Activated naive CD8-positive, alpha-beta T cell treated with anti-CD3 and anti-CD28 coated beads, Interleukin-2, amount 10 ng/mL, durations not matched to agents 7 days and 5 days (primary cell): ENCODE results near the gene ATAT1. TPM values are rescaled to one million over a fixed set of nuclear protein-coding genes. Genes with fewer than 3 reads are reported as not detected.
"Not testable (repeated sequence)": the region's sequence is repeated elsewhere in the genome, so short reads cannot be mapped to it uniquely, and the experiment has no call there.

Source experiments
- ATAC-seq: fragments of 150-1000 bp; cut with Tn5 transposase; one replicate; pipeline ENCODE4 v1.10.0; 2021; ENCODE audit warnings: low read depth, moderate library complexity
- POLR2A ChIA-PET: fragments of 350-600 bp; sonication (Branson Sonifier 250); formaldehyde crosslinking; loops from one replicate; lab custom pipeline; 2021; ENCODE audit warnings: antibody characterized with exemption; lab: Charles Lee
- DNase-seq: peaks from one replicate; pipeline ENCODE4 v3.0.0; 2021
- H3K27ac Mint-ChIP-seq: one replicate; pipeline ENCODE4 v1.8.0; 2022; ENCODE audit warnings: mild to moderate bottlenecking, mixed read lengths
- H3K27me3 Mint-ChIP-seq: one replicate; pipeline ENCODE4 v1.8.0; 2022; ENCODE audit warnings: mild to moderate bottlenecking, moderate library complexity, mixed read lengths
- H3K36me3 Mint-ChIP-seq: one replicate; pipeline ENCODE4 v1.8.0; 2021; ENCODE audit warnings: mild to moderate bottlenecking, mixed read lengths
- H3K4me1 Mint-ChIP-seq: one replicate; pipeline ENCODE4 v1.8.0; 2021; ENCODE audit warnings: mixed read lengths
- H3K4me3 Mint-ChIP-seq: one replicate; pipeline ENCODE4 v1.8.0; 2022; ENCODE audit warnings: mild to moderate bottlenecking, moderate library complexity, mixed read lengths
- H3K9me3 Mint-ChIP-seq: one replicate; pipeline ENCODE4 v1.8.0; 2021; ENCODE audit warnings: mixed read lengths
- total RNA-seq, 2 experiments: library from RNA; stranded (reverse); gene quantifications; one replicate each; pipeline ENCODE4 v1.2.3, GENCODE V29; 2021

ATAT1 gene
- total RNA-seq, 2 experiments from 2014 or later = 11.2 to 13.5 TPM

- peaks cover 43% of the 10 kb centered on the region for H3K4me1 Mint-ChIP-seq
- DNase-seq (no peak), ATAC-seq (no peak)
- no peak overlapping the region for H3K4me3 Mint-ChIP-seq
- H3K27ac Mint-ChIP-seq = peak overlapping the region; percentile 8
- POLR2A ChIA-PET = interaction anchor here (0.6 to 2.2 kb wide), 2 partner anchors 27 to 29 kb away, joined by 3 to 7 read pairs; partner anchors contain the start of gene MRPS18B
- peaks cover 16% of the 10 kb centered on the region for H3K36me3 Mint-ChIP-seq
- H3K9me3 Mint-ChIP-seq = no peaks in the 10 kb centered on the region
- H3K27me3 Mint-ChIP-seq = no peaks in the 10 kb centered on the region
Observed at GRCh38 chr6:30644769-30645168, 18.1 kb downstream of the ATAT1 start.

- Mint-ChIP-seq H3K9me3 (no peaks in the 10 kb centered on the region), H3K27ac (peak overlapping the region; percentile 91), H3K4me3 (peak overlapping the region; percentile 86), H3K4me1 (peaks cover 40% of the 10 kb centered on the region), H3K27me3 (no peaks in the 10 kb centered on the region), H3K36me3 (peaks cover 17% of the 10 kb centered on the region)
- POLR2A ChIA-PET = interaction anchor here (0.7 to 2.2 kb wide), 2 partner anchors 28 to 32 kb away, joined by 5 to 7 read pairs; partner anchors contain the start of gene MRPS18B
- no peak for DNase-seq
- no peak for ATAC-seq
Observed at GRCh38 chr6:30645989-30646388, 19.3 kb downstream of the ATAT1 start.

DNA sequence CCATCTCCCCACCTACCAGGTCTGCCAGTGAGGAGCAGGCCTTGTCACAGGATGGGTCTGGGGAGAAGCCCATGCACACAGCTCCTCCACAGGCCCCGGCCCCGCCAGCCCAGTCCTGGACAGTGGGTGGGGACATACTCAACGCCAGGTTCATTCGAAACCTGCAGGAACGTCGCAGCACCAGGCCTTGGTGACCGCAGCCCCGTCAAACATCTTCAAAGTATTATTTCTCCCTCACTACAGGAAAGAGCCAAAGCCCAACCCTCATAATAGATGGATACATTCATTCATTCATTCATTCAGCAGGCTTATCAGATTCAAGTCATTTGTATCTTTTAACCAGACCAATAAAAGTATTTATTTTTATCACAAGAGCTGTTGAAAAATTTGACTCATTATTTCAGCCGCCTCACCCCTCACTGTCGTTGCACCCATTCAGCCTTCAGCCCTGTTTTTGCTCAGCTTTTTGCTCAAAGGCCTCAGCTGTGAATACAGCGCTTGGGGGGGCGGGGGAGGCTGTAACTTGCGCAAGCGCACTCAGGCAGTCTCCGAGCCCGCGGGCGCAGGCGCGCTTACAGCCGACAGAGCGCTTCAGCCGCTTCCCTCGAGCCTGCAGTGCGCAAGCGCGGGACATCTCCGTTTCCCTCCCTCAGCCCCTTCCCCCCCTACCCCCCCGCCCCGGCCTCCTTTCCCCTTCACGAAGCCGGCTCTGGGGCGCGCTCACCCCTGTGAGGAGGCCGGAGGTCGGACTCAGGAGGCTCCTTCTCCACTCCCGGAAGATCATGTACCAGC is 20.0 kb downstream of the ATAT1 start, which contains the start of gene C6orf136:
TSS of gene C6orf136 (plus strand) at position 684 of the 792 bp plus-strand sequence. CDS start at position 783, 99 bp downstream.
- H3K9me3 Mint-ChIP-seq = no peaks in the 10 kb centered on the region
- DNase-seq (peak; percentile 90), ATAC-seq (peak; percentile 86)
- H3K4me3 Mint-ChIP-seq = peak within 1 kb of the TSS; percentile 86
- POLR2A ChIA-PET = interaction anchor here (0.6 to 2.2 kb wide), 3 partner anchors 18 to 32 kb away, joined by 3 to 7 read pairs (median 5); partner anchors contain the start of gene MRPS18B
- peak within 1 kb of the TSS; percentile 91 for H3K27ac Mint-ChIP-seq
- H3K36me3 Mint-ChIP-seq = peaks cover 19% of the 10 kb centered on the region
- H3K27me3 Mint-ChIP-seq = no peaks in the 10 kb centered on the region
- peaks cover 35% of the 10 kb centered on the region for H3K4me1 Mint-ChIP-seq

- Mint-ChIP-seq H3K4me1 (peaks cover 31% of the 10 kb centered on the region), H3K4me3 (peak overlapping the region; percentile 86), H3K27ac (peak overlapping the region; percentile 91), H3K27me3 (no peaks in the 10 kb centered on the region), H3K9me3 (no peaks in the 10 kb centered on the region), H3K36me3 (peaks cover 23% of the 10 kb centered on the region)
- peak; percentile 70 for ATAC-seq
- DNase-seq = peak; percentile 85
- POLR2A ChIA-PET = interaction anchor here (0.6 to 1.2 kb wide), 4 partner anchors 19 to 266 kb away, joined by 3 to 8 read pairs (median 3); partner anchors contain the start of genes DHX16, MRPS18B, PPP1R10 and VARS2
Observed at GRCh38 chr6:30647242-30648116, 20.8 kb downstream of the ATAT1 start.

DNA sequence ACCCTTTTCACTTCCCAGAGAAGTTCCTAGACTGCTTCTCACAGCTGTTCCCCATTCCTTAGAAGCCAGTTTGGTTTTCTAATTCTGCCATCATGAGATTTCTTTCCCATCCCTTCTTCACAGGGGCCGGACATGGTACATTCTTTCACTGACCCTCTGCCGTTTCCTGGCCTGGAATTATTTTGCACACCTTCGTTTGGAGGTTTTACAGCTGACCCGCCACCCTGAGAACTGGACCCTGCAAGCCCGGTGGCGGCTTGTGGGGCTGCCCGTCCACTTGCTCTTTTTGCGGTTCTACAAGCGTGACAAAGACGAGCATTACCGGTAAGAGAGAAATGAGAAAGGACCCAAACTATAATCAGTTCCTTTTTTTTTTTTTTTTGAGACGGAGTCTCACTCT is 24.5 kb downstream of the ATAT1 start:
- no peak overlapping the region for H3K4me3 Mint-ChIP-seq
- peak overlapping the region; percentile 10 for H3K27ac Mint-ChIP-seq
- POLR2A ChIA-PET = interaction anchor here (0.7 kb wide), 1 partner anchor 46 kb away, joined by 4 read pairs; no protein-coding TSS in a partner anchor
- H3K27me3 Mint-ChIP-seq = no peaks in the 10 kb centered on the region
- H3K36me3 Mint-ChIP-seq = peaks cover 23% of the 10 kb centered on the region
- no peaks in the 10 kb centered on the region for H3K9me3 Mint-ChIP-seq
- ATAC-seq (no peak), DNase-seq (no peak)
- H3K4me1 Mint-ChIP-seq = peaks cover 21% of the 10 kb centered on the region

GRCh38 chr6:30654798-30655742 is 28.4 kb downstream of the ATAT1 start:
- Mint-ChIP-seq H3K36me3 (peaks cover 39% of the 10 kb centered on the region), H3K4me3 (no peak overlapping the region), H3K27me3 (no peaks in the 10 kb centered on the region), H3K9me3 (no peaks in the 10 kb centered on the region), H3K4me1 (peaks cover 10% of the 10 kb centered on the region), H3K27ac (no peak overlapping the region)
- DNase-seq (no peak), ATAC-seq (no peak)
- POLR2A ChIA-PET = interaction anchor here (1.1 kb wide), 1 partner anchor 14 kb away, joined by 3 read pairs; no protein-coding TSS in a partner anchor

- Mint-ChIP-seq H3K4me1 (peaks cover 10% of the 10 kb centered on the region), H3K27me3 (no peaks in the 10 kb centered on the region), H3K9me3 (no peaks in the 10 kb centered on the region), H3K36me3 (peaks cover 39% of the 10 kb centered on the region), H3K4me3 (no peak overlapping the region), H3K27ac (no peak overlapping the region)
- no peak for DNase-seq
- POLR2A ChIA-PET = no interaction called here
- ATAC-seq = no peak
Observed at GRCh38 chr6:30655743-30656094, 29.0 kb downstream of the ATAT1 start.

DNA sequence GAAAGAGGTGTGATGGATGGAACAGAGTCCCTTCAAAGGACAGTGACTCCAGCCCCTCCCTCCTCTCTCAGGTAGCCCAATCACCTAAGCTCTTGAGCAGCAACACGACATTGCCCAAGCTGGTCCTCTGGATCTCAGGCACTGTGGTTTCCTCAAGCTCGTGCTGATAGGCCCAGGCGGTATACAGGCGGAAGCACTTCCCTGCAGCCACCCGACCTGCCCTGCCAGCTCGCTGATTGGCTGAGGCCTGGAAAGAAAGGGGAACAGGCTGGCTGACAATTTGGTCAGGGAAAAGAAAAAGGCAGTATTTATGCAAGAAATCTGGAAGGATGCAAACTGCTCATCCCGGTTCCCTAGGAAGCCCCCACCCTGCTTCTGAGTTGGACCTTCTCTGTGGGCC is 29.8 kb downstream of the ATAT1 start:
- peaks cover 38% of the 10 kb centered on the region for H3K36me3 Mint-ChIP-seq
- no peaks in the 10 kb centered on the region for H3K27me3 Mint-ChIP-seq
- H3K4me1 Mint-ChIP-seq = peaks cover 9% of the 10 kb centered on the region
- no peaks in the 10 kb centered on the region for H3K9me3 Mint-ChIP-seq
- no peak overlapping the region for H3K4me3 Mint-ChIP-seq
- ATAC-seq = no peak
- H3K27ac Mint-ChIP-seq = no peak overlapping the region
- DNase-seq = no peak
- POLR2A ChIA-PET = no interaction called here

DNA sequence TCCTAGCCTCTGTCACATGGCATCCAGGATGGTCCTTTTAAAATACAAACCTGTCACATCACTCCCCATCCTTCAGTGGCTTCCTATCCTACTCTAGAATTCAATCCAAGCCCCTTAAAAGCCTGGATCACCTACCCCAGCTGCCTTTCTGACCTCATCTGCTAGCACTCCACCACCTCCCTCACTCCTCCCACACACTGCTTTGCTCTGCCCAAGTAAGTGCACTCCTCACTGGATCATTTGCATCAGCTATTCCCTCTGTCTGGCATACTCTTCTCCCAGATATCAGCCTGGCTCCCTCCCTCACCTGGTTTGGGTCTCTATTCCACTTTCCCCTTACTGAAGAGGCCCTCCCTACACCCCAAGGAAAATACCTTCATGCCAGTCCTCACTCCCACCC is 30.8 kb downstream of the ATAT1 start:
- Mint-ChIP-seq H3K27me3 (no peaks in the 10 kb centered on the region), H3K4me1 (peaks cover 10% of the 10 kb centered on the region), H3K9me3 (no peaks in the 10 kb centered on the region), H3K36me3 (peaks cover 42% of the 10 kb centered on the region), H3K27ac (peak overlapping the region; percentile 22), H3K4me3 (no peak overlapping the region)
- POLR2A ChIA-PET = no interaction called here
- DNase-seq (no peak), ATAC-seq (no peak)

GRCh38 chr6:30657922-30658321 is 31.2 kb downstream of the ATAT1 start:
- POLR2A ChIA-PET, H3K4me3 Mint-ChIP-seq, DNase-seq, ATAC-seq, H3K27ac Mint-ChIP-seq, H3K9me3 Mint-ChIP-seq, H3K27me3 Mint-ChIP-seq: not testable (repeated sequence)
- Mint-ChIP-seq H3K36me3 (peaks cover 41% of the 10 kb centered on the region), H3K4me1 (peaks cover 10% of the 10 kb centered on the region)

DNA sequence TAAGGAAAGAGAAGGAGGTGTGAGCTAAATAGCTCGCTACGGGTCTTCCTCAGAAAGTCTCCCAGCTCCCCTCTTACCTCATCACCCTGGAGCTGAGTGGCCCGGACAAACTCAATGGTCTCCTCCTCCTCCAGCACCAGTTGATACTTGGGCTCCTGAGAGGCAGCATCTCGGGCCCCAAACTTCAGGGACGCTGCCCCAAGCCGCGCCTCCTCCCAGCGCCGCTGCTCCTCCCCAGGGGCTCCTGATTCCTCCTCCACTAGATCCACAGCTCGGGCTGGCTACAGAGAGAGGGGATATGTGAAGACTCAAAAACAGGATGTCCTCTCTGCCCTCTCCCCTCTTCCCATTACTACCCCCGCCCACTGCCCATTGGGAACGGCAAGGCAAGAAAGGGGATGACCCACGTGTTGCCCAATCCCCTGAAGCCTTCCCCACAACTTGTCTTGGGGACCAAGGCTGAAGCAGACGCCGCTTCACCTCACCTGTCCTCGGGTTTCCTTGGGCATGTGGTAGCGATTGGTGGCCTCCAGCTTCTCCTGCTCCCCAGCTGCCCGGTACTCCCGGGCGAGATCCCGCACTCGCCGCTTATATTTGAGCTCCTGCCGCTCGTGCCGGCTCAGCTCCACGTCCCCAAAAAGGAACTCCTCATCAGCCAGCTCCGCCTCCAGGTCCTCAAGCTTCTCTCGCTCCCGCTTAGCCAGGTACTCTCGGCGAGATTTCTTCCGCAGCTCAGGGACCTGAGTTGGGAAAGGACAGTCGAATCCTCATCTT is 38.5 kb downstream of the ATAT1 start:
- ATAC-seq (no peak), DNase-seq (no peak)
- Mint-ChIP-seq H3K9me3 (no peaks in the 10 kb centered on the region), H3K4me3 (no peak overlapping the region), H3K4me1 (peaks cover 10% of the 10 kb centered on the region), H3K27me3 (no peaks in the 10 kb centered on the region), H3K36me3 (peaks cover 25% of the 10 kb centered on the region), H3K27ac (no peak overlapping the region)
- POLR2A ChIA-PET = interaction anchor here (0.7 to 1.0 kb wide), 3 partner anchors 12 to 50 kb away, joined by 3 read pairs; no protein-coding TSS in a partner anchor
